Nephron progenitor cell (in vitro differentiated cells): ENCODE measurements around the gene ZC3H13.
A peak's percentile ranks its signal among the peaks of the same experiment; 100 is the strongest.
"Not testable (repeated sequence)": the region's sequence is repeated elsewhere in the genome, so short reads cannot be mapped to it uniquely, and the experiment has no call there.

ENCODE experiments used
- DNase-seq: peaks from one replicate; pipeline ENCODE4 v3.0.0; 2021
- H3K27ac Mint-ChIP-seq: 2 replicates; pipeline ENCODE4 v1.8.0; 2021; ENCODE audit warnings: mild to moderate bottlenecking, moderate library complexity, mixed read lengths
- H3K27me3 Mint-ChIP-seq: 2 replicates; pipeline ENCODE4 v1.8.0; 2021; ENCODE audit warnings: mild to moderate bottlenecking, low read depth, mixed read lengths; ENCODE audit not compliant: poor library complexity
- H3K36me3 Mint-ChIP-seq: 2 replicates; pipeline ENCODE4 v1.8.0; 2021; ENCODE audit warnings: low read depth, mixed read lengths
- H3K4me1 Mint-ChIP-seq: 2 replicates; pipeline ENCODE4 v1.8.0; 2021; ENCODE audit warnings: mixed read lengths
- H3K4me3 Mint-ChIP-seq: 2 replicates; pipeline ENCODE4 v1.8.0; 2021; ENCODE audit warnings: mild to moderate bottlenecking, moderate library complexity, mixed read lengths
- H3K9me3 Mint-ChIP-seq: 2 replicates; pipeline ENCODE4 v1.8.0; 2021; ENCODE audit warnings: mild to moderate bottlenecking, moderate library complexity, mixed read lengths
- CTCF ChIP-seq: fragments of 200-600 bp; sonication (generic); IDR thresholded peaks from 2 replicates; pipeline ENCODE4 v1.5.0; 2021; ENCODE audit warnings: antibody characterized with exemption

Gene ZC3H13

GRCh38 chr13:46004491-46004890 lies 48.1 kb downstream of the ZC3H13 start:
- H3K4me3 Mint-ChIP-seq, result no peak overlapping the region
- no peak for DNase-seq
- H3K27me3 Mint-ChIP-seq, result no peaks in the 10 kb centered on the region
- no peak overlapping the region for H3K27ac Mint-ChIP-seq
- no peak for TF ChIP-seq CTCF
- peaks cover 87% of the 10 kb centered on the region for H3K36me3 Mint-ChIP-seq
- H3K4me1 Mint-ChIP-seq, result no peaks in the 10 kb centered on the region
- no peaks in the 10 kb centered on the region for H3K9me3 Mint-ChIP-seq

GRCh38 chr13:45996631-45997030 lies 55.9 kb downstream of the ZC3H13 start:
- peaks cover 6% of the 10 kb centered on the region for H3K4me1 Mint-ChIP-seq
- DNase-seq, result no peak

GRCh38 chr13:45995245-45995644 lies 57.3 kb downstream of the ZC3H13 start:
- Mint-ChIP-seq H3K36me3 (peaks cover 61% of the 10 kb centered on the region), H3K27ac (no peak overlapping the region), H3K27me3 (no peaks in the 10 kb centered on the region)

More at GRCh38 chr13:45996631-45997030, 55.9 kb downstream of the ZC3H13 start:
- H3K4me3 Mint-ChIP-seq, result no peak overlapping the region
- H3K27me3 Mint-ChIP-seq, result no peaks in the 10 kb centered on the region
- H3K27ac Mint-ChIP-seq, result no peak overlapping the region
- peaks cover 67% of the 10 kb centered on the region for H3K36me3 Mint-ChIP-seq
- TF ChIP-seq CTCF, result no peak
- H3K9me3 Mint-ChIP-seq, result no peaks in the 10 kb centered on the region

GRCh38 chr13:45994752-45995151 lies 57.8 kb downstream of the ZC3H13 start:
- TF ChIP-seq CTCF, result no peak
- Mint-ChIP-seq H3K36me3 (peaks cover 56% of the 10 kb centered on the region), H3K27ac (peak overlapping the region; percentile 55), H3K4me1 (peaks cover 6% of the 10 kb centered on the region), H3K4me3 (no peak overlapping the region), H3K9me3 (no peaks in the 10 kb centered on the region), H3K27me3 (no peaks in the 10 kb centered on the region)
- no peak for DNase-seq

More at GRCh38 chr13:45995245-45995644, 57.3 kb downstream of the ZC3H13 start:
- H3K4me1 Mint-ChIP-seq, result peaks cover 6% of the 10 kb centered on the region
- H3K9me3 Mint-ChIP-seq, result no peaks in the 10 kb centered on the region
- DNase-seq, result no peak
- TF ChIP-seq CTCF, result no peak
- no peak overlapping the region for H3K4me3 Mint-ChIP-seq

GRCh38 chr13:45989607-45990006 lies 62.9 kb downstream of the ZC3H13 start:
- H3K36me3 Mint-ChIP-seq, result peaks cover 69% of the 10 kb centered on the region
- H3K9me3 Mint-ChIP-seq, result no peaks in the 10 kb centered on the region
- no peaks in the 10 kb centered on the region for H3K27me3 Mint-ChIP-seq

GRCh38 chr13:45981127-45981526 lies 71.4 kb downstream of the ZC3H13 start:
- H3K4me1 Mint-ChIP-seq, result not testable (repeated sequence)
- H3K36me3 Mint-ChIP-seq, result peaks cover 94% of the 10 kb centered on the region

More at GRCh38 chr13:45989607-45990006, 62.9 kb downstream of the ZC3H13 start:
- DNase-seq, result no peak
- Mint-ChIP-seq H3K4me3 (no peak overlapping the region), H3K27ac (no peak overlapping the region), H3K4me1 (peaks cover 6% of the 10 kb centered on the region)
- TF ChIP-seq CTCF, result no peak

More at GRCh38 chr13:45981127-45981526, 71.4 kb downstream of the ZC3H13 start:
- H3K27me3 Mint-ChIP-seq, H3K9me3 Mint-ChIP-seq, DNase-seq, H3K27ac Mint-ChIP-seq, H3K4me3 Mint-ChIP-seq: not testable (repeated sequence)
